Astrocyte (in vitro differentiated cells and primary cell): ENCODE data around the gene USP47. TPM values are rescaled to one million over a fixed set of nuclear protein-coding genes. Genes with fewer than 3 reads are reported as not detected.
A peak's percentile ranks its signal among the peaks of the same experiment; 100 is the strongest.

Experiments
- DNase-seq: peaks from one replicate; pipeline ENCODE4 v3.0.0-alpha.2; 2010; ENCODE audit warnings: low read depth
- FAIRE-seq: peaks from 2 replicates; lab custom pipeline; 2011; peaks lifted over from hg19 to GRCh38; lab: Jason Lieb, UNC
- H2AFZ ChIP-seq: 2 replicates; pipeline ENCODE4 v1.6.0; 2012; ENCODE audit warnings: low read depth, low read length, inconsistent platforms
- H3K27ac ChIP-seq: 2 replicates; pipeline ENCODE4 v1.5.1; 2011; ENCODE audit warnings: low read depth, low read length, inconsistent platforms
- H3K27me3 ChIP-seq: 2 replicates; pipeline ENCODE4 v1.6.0; 2011; ENCODE audit warnings: low read length, inconsistent platforms; ENCODE audit not compliant: insufficient read depth
- H3K36me3 ChIP-seq: 2 replicates; pipeline ENCODE4 v1.5.1; 2011; ENCODE audit warnings: low read length, inconsistent platforms; ENCODE audit not compliant: insufficient read depth
- H3K4me1 ChIP-seq: 2 replicates; pipeline ENCODE4 v1.5.1; 2011; ENCODE audit warnings: low read length, inconsistent platforms; ENCODE audit not compliant: insufficient read depth
- H3K4me2 ChIP-seq: 2 replicates; pipeline ENCODE4 v1.6.0; 2012; ENCODE audit warnings: low read length, inconsistent platforms
- H3K4me3 ChIP-seq: 2 replicates; pipeline ENCODE4 v1.5.1; 2011; ENCODE audit warnings: low read depth, mild to moderate bottlenecking, low read length, inconsistent platforms; ENCODE audit not compliant: insufficient read depth
- H3K79me2 ChIP-seq: 2 replicates; pipeline ENCODE4 v1.6.0; 2012; ENCODE audit warnings: mild to moderate bottlenecking, low read length, inconsistent platforms; ENCODE audit not compliant: insufficient read depth
- H3K9ac ChIP-seq: 2 replicates; pipeline ENCODE4 v1.6.0; 2012; ENCODE audit warnings: mild to moderate bottlenecking, low read length, inconsistent platforms
- H3K9me3 ChIP-seq: 2 replicates; pipeline ENCODE4 v1.5.1; 2012; ENCODE audit warnings: low read depth, mild to moderate bottlenecking, low read length, inconsistent platforms; ENCODE audit not compliant: insufficient read depth
- H4K20me1 ChIP-seq: 2 replicates; pipeline ENCODE4 v1.6.0; 2012; ENCODE audit warnings: low read length, inconsistent platforms; ENCODE audit not compliant: insufficient read depth
- H3K27ac Mint-ChIP-seq: one replicate; pipeline ENCODE4 v1.8.0; 2021; ENCODE audit warnings: mild to moderate bottlenecking, mixed read lengths; ENCODE audit not compliant: unreplicated experiment
- H3K27me3 Mint-ChIP-seq: one replicate; pipeline ENCODE4 v1.8.0; 2021; ENCODE audit warnings: low read depth, mixed read lengths; ENCODE audit not compliant: unreplicated experiment
- H3K36me3 Mint-ChIP-seq: one replicate; pipeline ENCODE4 v1.8.0; 2021; ENCODE audit warnings: low read depth, mixed read lengths; ENCODE audit not compliant: unreplicated experiment
- H3K4me1 Mint-ChIP-seq: one replicate; pipeline ENCODE4 v1.8.0; 2021; ENCODE audit warnings: low read depth, mixed read lengths; ENCODE audit not compliant: unreplicated experiment
- H3K4me3 Mint-ChIP-seq: one replicate; pipeline ENCODE4 v1.8.0; 2021; ENCODE audit warnings: mild to moderate bottlenecking, moderate library complexity, mixed read lengths; ENCODE audit not compliant: unreplicated experiment
- H3K9me3 Mint-ChIP-seq: one replicate; pipeline ENCODE4 v1.8.0; 2021; ENCODE audit warnings: mild to moderate bottlenecking, mixed read lengths; ENCODE audit not compliant: unreplicated experiment
- EZH2 ChIP-seq: IDR thresholded peaks from 2 replicates; pipeline ENCODE4 v1.6.1; 2012; ENCODE audit warnings: mild to moderate bottlenecking, low read length, inconsistent platforms; ENCODE audit not compliant: insufficient read depth
- total RNA-seq: library from RNA; stranded (reverse); gene quantifications from 2 replicates; pipeline ENCODE4 v1.2.1, GENCODE V29; 2021
- TF ChIP-seq, protein P1 (sequence below): IDR thresholded peaks from 2 replicates; pipeline ENCODE4 v1.5.1; 2011; ENCODE audit warnings: low read depth, mild to moderate bottlenecking, inconsistent platforms, low read length, moderate library complexity; ENCODE audit not compliant: insufficient read depth

Gene USP47
- total RNA-seq, 1 donor from 2014 or later, result 49.5 TPM

GRCh38 chr11:11993839-11994238, 152.1 kb downstream of the USP47 start:
- H3K4me3 ChIP-seq, result peak overlapping the region; percentile 1
- H3K9ac ChIP-seq, result peak overlapping the region; percentile 63
- no peaks in the 10 kb centered on the region for H4K20me1 ChIP-seq
- peak overlapping the region; percentile 63 for H2AFZ ChIP-seq
- H3K4me3 Mint-ChIP-seq, result peak overlapping the region; percentile 51
- H3K9me3 ChIP-seq, result no peaks in the 10 kb centered on the region
- no peak for FAIRE-seq
- H3K36me3 ChIP-seq, result peaks cover 20% of the 10 kb centered on the region
- H3K4me1 Mint-ChIP-seq, result peaks cover 73% of the 10 kb centered on the region
- peak overlapping the region; percentile 82 for H3K27ac ChIP-seq
- no peaks in the 10 kb centered on the region for H3K9me3 Mint-ChIP-seq
- no peaks in the 10 kb centered on the region for H3K27me3 ChIP-seq
- no peak for TF ChIP-seq EZH2
- TF ChIP-seq, protein P1, sequence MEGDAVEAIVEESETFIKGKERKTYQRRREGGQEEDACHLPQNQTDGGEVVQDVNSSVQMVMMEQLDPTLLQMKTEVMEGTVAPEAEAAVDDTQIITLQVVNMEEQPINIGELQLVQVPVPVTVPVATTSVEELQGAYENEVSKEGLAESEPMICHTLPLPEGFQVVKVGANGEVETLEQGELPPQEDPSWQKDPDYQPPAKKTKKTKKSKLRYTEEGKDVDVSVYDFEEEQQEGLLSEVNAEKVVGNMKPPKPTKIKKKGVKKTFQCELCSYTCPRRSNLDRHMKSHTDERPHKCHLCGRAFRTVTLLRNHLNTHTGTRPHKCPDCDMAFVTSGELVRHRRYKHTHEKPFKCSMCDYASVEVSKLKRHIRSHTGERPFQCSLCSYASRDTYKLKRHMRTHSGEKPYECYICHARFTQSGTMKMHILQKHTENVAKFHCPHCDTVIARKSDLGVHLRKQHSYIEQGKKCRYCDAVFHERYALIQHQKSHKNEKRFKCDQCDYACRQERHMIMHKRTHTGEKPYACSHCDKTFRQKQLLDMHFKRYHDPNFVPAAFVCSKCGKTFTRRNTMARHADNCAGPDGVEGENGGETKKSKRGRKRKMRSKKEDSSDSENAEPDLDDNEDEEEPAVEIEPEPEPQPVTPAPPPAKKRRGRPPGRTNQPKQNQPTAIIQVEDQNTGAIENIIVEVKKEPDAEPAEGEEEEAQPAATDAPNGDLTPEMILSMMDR, result no peak
- DNase-seq, result peak; percentile 82
- peaks cover 17% of the 10 kb centered on the region for H3K79me2 ChIP-seq
- H3K27ac Mint-ChIP-seq, result peak overlapping the region; percentile 93
- no peaks in the 10 kb centered on the region for H3K27me3 Mint-ChIP-seq
- H3K4me2 ChIP-seq, result peak overlapping the region; percentile 71
- H3K4me1 ChIP-seq, result peaks cover 56% of the 10 kb centered on the region
- peaks cover 37% of the 10 kb centered on the region for H3K36me3 Mint-ChIP-seq

GRCh38 chr11:11995601-11996000, 153.8 kb downstream of the USP47 start:
- no peak overlapping the region for H3K27ac Mint-ChIP-seq
- no peak for FAIRE-seq

More at GRCh38 chr11:11995601-11996000, 153.8 kb downstream of the USP47 start:
- peaks cover 36% of the 10 kb centered on the region for H3K36me3 Mint-ChIP-seq
- TF ChIP-seq, protein P1, result no peak
- TF ChIP-seq EZH2, result no peak
- Histone ChIP-seq H3K79me2 (peaks cover 10% of the 10 kb centered on the region), H3K9me3 (no peaks in the 10 kb centered on the region), H3K9ac (no peak overlapping the region), H4K20me1 (no peaks in the 10 kb centered on the region), H2AFZ (no peak overlapping the region), H3K4me3 (no peak overlapping the region), H3K4me2 (no peak overlapping the region), H3K4me1 (peaks cover 48% of the 10 kb centered on the region), H3K27ac (no peak overlapping the region), H3K36me3 (peaks cover 20% of the 10 kb centered on the region), H3K27me3 (no peaks in the 10 kb centered on the region)
- DNase-seq, result no peak
- H3K4me3 Mint-ChIP-seq, result no peak overlapping the region
- H3K27me3 Mint-ChIP-seq, result no peaks in the 10 kb centered on the region
- peaks cover 63% of the 10 kb centered on the region for H3K4me1 Mint-ChIP-seq
- H3K9me3 Mint-ChIP-seq, result no peaks in the 10 kb centered on the region
